Stimulated activated CD8-positive, alpha-beta memory T cell treated with anti-CD3 and anti-CD28 coated beads, Interleukin-4, amount 100 ng/mL, for 1 hour (primary cell): ENCODE data around the gene BLTP2.
"Not testable (repeated sequence)": the region's sequence is repeated elsewhere in the genome, so short reads cannot be mapped to it uniquely, and the experiment has no call there.

ENCODE experiments used
- DNase-seq, 2 donors: peaks; one replicate each; pipeline ENCODE4 v3.0.0-alpha.2; 2020; ENCODE audit warnings: low read depth in 2 of 2, low spot score in 1 of 2

The BLTP2 gene

GRCh38 chr17:28646039-28646754 lies 1.2 kb upstream of the BLTP2 start:
- no peak for DNase-seq

GRCh38 chr17:28645576-28645939 lies 600 bp upstream of the BLTP2 start:
- no peak for DNase-seq

- no peak for DNase-seq
Measured at GRCh38 chr17:28643983-28644786, 773 bp downstream of the BLTP2 start.

- DNase-seq, result no peak
Measured at GRCh38 chr17:28641579-28641978, 3.4 kb downstream of the BLTP2 start.

GRCh38 chr17:28635506-28635905 lies 9.5 kb downstream of the BLTP2 start:
- no peak for DNase-seq

GRCh38 chr17:28634206-28634865 lies 10.6 kb downstream of the BLTP2 start:
- no peak for DNase-seq

- no peak for DNase-seq
Measured at GRCh38 chr17:28626818-28627217, 18.1 kb downstream of the BLTP2 start.

- no peak for DNase-seq
Measured at GRCh38 chr17:28624148-28624547, 20.8 kb downstream of the BLTP2 start.

- DNase-seq, result no peak
Measured at GRCh38 chr17:28623696-28624095, 21.3 kb downstream of the BLTP2 start.

GRCh38 chr17:28622186-28622585 lies 22.8 kb downstream of the BLTP2 start:
- DNase-seq, result no peak

GRCh38 chr17:28620010-28620409 lies 24.9 kb downstream of the BLTP2 start:
- DNase-seq, result no peak

- DNase-seq, result no peak
Measured at GRCh38 chr17:28618464-28618863, 26.5 kb downstream of the BLTP2 start.

- no peak for DNase-seq
Measured at GRCh38 chr17:28616281-28616680, 28.7 kb downstream of the BLTP2 start.

- no peak for DNase-seq
Measured at GRCh38 chr17:28615260-28615940, 29.6 kb downstream of the BLTP2 start.

- DNase-seq, result no peak
Measured at GRCh38 chr17:28613931-28614381, 31.0 kb downstream of the BLTP2 start, which contains the start of gene RSKR. RSKR (minus strand) TSS chr17:28614185; CDS start chr17:28614161, 24 bp downstream.

- peak in 1 of 2 donors; percentile 18 for DNase-seq
Measured at GRCh38 chr17:28612936-28613872, 31.8 kb downstream of the BLTP2 start.

GRCh38 chr17:28612531-28612930 lies 32.4 kb downstream of the BLTP2 start:
- DNase-seq, result no peak

- no peak for DNase-seq
Measured at GRCh38 chr17:28610376-28610775, 34.6 kb downstream of the BLTP2 start.

GRCh38 chr17:28604031-28604430 lies 40.9 kb downstream of the BLTP2 start:
- not testable (repeated sequence) for DNase-seq
